ENCODE data around the gene NCDN. TPM values are rescaled to one million over a fixed set of nuclear protein-coding genes. Genes with fewer than 3 reads are reported as not detected.

The NCDN gene
- total and polyA plus RNA-seq, 8 donors: 18.2 to 42.1 (median 22.1) TPM

- H3K27ac ChIP-seq: no peak overlapping the region
- DNase-seq (no peak), ATAC-seq (no peak)
- peaks cover 0 to 56% of the 10 kb centered on the region in 2 donors for H3K36me3 ChIP-seq
- H3K4me1 ChIP-seq: no peaks in the 10 kb centered on the region
- H3K9me3 ChIP-seq: no peaks in the 10 kb centered on the region
- no peaks in the 10 kb centered on the region for H3K27me3 ChIP-seq
- no peak overlapping the region for H3K4me3 ChIP-seq
- no peak for TF ChIP-seq CTCF (IDR thresholded peaks at IDR 0.05)
- intact Hi-C loops (cut with DNase I): no loop called here
Observed at GRCh38 chr1:35598895-35599294, 41.3 kb downstream of the NCDN start.

GRCh38 chr1:35599411-35599810, 41.8 kb downstream of the NCDN start:
- ATAC-seq (no peak), DNase-seq (no peak)
- H3K36me3 ChIP-seq: peaks cover 0 to 61% of the 10 kb centered on the region in 2 donors
- no peaks in the 10 kb centered on the region for H3K4me1 ChIP-seq
- intact Hi-C loops (cut with DNase I): no loop called here
- no peak overlapping the region for H3K27ac ChIP-seq
- no peaks in the 10 kb centered on the region for H3K27me3 ChIP-seq
- no peak for TF ChIP-seq CTCF (IDR thresholded peaks at IDR 0.05)
- H3K4me3 ChIP-seq: no peak overlapping the region
- H3K9me3 ChIP-seq: no peaks in the 10 kb centered on the region

- intact Hi-C loops (cut with DNase I): no loop called here
- H3K9me3 ChIP-seq: no peaks in the 10 kb centered on the region
- no peak for DNase-seq
- TF ChIP-seq CTCF (IDR thresholded peaks at IDR 0.05): no peak
- no peak for ATAC-seq
- H3K27me3 ChIP-seq: no peaks in the 10 kb centered on the region
- no peak overlapping the region for H3K27ac ChIP-seq
- H3K4me3 ChIP-seq: no peak overlapping the region
- no peaks in the 10 kb centered on the region for H3K4me1 ChIP-seq
- H3K36me3 ChIP-seq: peaks cover 0 to 71% of the 10 kb centered on the region in 2 donors
Observed at GRCh38 chr1:35600593-35600992, 43.0 kb downstream of the NCDN start.

DNA sequence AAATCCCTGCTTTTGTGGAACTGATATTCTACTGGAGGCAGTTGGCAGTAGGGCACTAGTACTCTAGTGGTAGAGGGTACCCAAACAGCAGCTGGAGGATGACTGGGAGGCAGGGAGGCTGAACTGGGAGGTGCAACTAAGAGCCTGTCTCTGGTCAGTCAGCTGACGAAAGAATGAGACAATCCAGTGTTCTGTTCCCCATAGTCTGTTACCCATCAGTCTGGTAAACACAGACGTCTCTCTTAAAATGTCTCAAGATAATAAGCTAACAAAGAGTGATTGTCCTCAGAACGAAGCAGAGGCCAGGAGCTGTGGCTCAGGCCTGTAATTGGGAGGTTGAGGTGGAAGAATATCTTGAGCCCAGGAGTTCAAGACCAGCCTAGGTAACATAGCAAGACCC, 45.9 kb downstream of the NCDN start:
- ATAC-seq: no peak
- no peak overlapping the region for H3K27ac ChIP-seq
- no peak for DNase-seq
- intact Hi-C loops (cut with DNase I): no loop called here
- no peaks in the 10 kb centered on the region for H3K27me3 ChIP-seq
- peaks cover 0 to 96% of the 10 kb centered on the region in 2 donors for H3K36me3 ChIP-seq
- no peak for TF ChIP-seq CTCF (IDR thresholded peaks at IDR 0.05)
- H3K4me1 ChIP-seq: no peaks in the 10 kb centered on the region
- H3K4me3 ChIP-seq: no peak overlapping the region
- H3K9me3 ChIP-seq: no peaks in the 10 kb centered on the region

GRCh38 chr1:35603941-35604340, 46.3 kb downstream of the NCDN start:
- DNase-seq (no peak), ATAC-seq (no peak)
- no peaks in the 10 kb centered on the region for H3K27me3 ChIP-seq
- intact Hi-C loops (cut with DNase I): no loop called here
- no peak overlapping the region for H3K4me3 ChIP-seq
- H3K36me3 ChIP-seq: peaks cover 0 to 99% of the 10 kb centered on the region in 2 donors
- H3K4me1 ChIP-seq: no peaks in the 10 kb centered on the region
- TF ChIP-seq CTCF (IDR thresholded peaks at IDR 0.05): no peak
- no peaks in the 10 kb centered on the region for H3K9me3 ChIP-seq
- H3K27ac ChIP-seq: no peak overlapping the region
